Measurements from ENCODE around the gene PAMR1. TPM values are rescaled to one million over a fixed set of nuclear protein-coding genes. Genes with fewer than 3 reads are reported as not detected.

The PAMR1 gene
- total and polyA plus RNA-seq, 9 of the 15 experiments (the other 6 are each of a cell fraction or from before 2014, with no cell fraction given), result not detected

- H3K27ac ChIP-seq (ENCODE audit: extremely low read depth, low read depth, low read length), result no peak overlapping the region
Observed at GRCh38 chr11:35477901-35478300, 47.5 kb downstream of the PAMR1 start.

More at GRCh38 chr11:35477901-35478300, 47.5 kb downstream of the PAMR1 start:
- TF ChIP-seq CHD4 (IDR thresholded peaks at IDR 0.05; ENCODE audit: insufficient read depth, insufficient replicate concordance, low read depth, low read length, poor library complexity, severe bottlenecking) (no peak), ZNF785 (CRISPR knock-in tag; IDR thresholded peaks at IDR 0.05) (no peak), ELK3 (CRISPR knock-in tag; IDR thresholded peaks at IDR 0.05) (no peak), ZNF766 (CRISPR knock-in tag; conservative IDR thresholded peaks at IDR 0.05) (no peak), ZNF174 (CRISPR knock-in tag; IDR thresholded peaks at IDR 0.05) (no peak), ZNF644 (tag; IDR thresholded peaks at IDR 0.05; ENCODE audit: low read depth) (no peak), ZZZ3 (IDR thresholded peaks at IDR 0.05) (no peak), FUS (optimal IDR thresholded peaks at IDR 0.05; ENCODE audit: low read depth, low read length) (no peak), ESRRA (IDR thresholded peaks at IDR 0.05; ENCODE audit: borderline replicate concordance, low read depth) (no peak), ZNF717 (CRISPR knock-in tag; IDR thresholded peaks at IDR 0.05) (no peak), ZNF699 (CRISPR knock-in tag; IDR thresholded peaks at IDR 0.05; ENCODE audit: insufficient replicate concordance) (no peak), ZNF408 (CRISPR knock-in tag; IDR thresholded peaks at IDR 0.05; ENCODE audit: low read depth) (no peak)
- TF ChIP-seq, protein P1, sequence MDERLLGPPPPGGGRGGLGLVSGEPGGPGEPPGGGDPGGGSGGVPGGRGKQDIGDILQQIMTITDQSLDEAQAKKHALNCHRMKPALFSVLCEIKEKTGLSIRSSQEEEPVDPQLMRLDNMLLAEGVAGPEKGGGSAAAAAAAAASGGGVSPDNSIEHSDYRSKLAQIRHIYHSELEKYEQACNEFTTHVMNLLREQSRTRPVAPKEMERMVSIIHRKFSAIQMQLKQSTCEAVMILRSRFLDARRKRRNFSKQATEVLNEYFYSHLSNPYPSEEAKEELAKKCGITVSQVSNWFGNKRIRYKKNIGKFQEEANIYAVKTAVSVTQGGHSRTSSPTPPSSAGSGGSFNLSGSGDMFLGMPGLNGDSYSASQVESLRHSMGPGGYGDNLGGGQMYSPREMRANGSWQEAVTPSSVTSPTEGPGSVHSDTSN (CRISPR knock-in tag; IDR thresholded peaks at IDR 0.05; ENCODE audit: low read depth), result no peak
- TF ChIP-seq, protein P1 (tag; conservative IDR thresholded peaks at IDR 0.05; ENCODE audit: low read depth), result no peak
- TF ChIP-seq, protein P2, sequence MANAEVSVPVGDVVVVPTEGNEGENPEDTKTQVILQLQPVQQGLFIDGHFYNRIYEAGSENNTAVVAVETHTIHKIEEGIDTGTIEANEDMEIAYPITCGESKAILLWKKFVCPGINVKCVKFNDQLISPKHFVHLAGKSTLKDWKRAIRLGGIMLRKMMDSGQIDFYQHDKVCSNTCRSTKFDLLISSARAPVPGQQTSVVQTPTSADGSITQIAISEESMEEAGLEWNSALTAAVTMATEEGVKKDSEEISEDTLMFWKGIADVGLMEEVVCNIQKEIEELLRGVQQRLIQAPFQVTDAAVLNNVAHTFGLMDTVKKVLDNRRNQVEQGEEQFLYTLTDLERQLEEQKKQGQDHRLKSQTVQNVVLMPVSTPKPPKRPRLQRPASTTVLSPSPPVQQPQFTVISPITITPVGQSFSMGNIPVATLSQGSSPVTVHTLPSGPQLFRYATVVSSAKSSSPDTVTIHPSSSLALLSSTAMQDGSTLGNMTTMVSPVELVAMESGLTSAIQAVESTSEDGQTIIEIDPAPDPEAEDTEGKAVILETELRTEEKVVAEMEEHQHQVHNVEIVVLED (CRISPR knock-in tag; IDR thresholded peaks at IDR 0.05), result no peak
- TF ChIP-seq, protein P3, sequence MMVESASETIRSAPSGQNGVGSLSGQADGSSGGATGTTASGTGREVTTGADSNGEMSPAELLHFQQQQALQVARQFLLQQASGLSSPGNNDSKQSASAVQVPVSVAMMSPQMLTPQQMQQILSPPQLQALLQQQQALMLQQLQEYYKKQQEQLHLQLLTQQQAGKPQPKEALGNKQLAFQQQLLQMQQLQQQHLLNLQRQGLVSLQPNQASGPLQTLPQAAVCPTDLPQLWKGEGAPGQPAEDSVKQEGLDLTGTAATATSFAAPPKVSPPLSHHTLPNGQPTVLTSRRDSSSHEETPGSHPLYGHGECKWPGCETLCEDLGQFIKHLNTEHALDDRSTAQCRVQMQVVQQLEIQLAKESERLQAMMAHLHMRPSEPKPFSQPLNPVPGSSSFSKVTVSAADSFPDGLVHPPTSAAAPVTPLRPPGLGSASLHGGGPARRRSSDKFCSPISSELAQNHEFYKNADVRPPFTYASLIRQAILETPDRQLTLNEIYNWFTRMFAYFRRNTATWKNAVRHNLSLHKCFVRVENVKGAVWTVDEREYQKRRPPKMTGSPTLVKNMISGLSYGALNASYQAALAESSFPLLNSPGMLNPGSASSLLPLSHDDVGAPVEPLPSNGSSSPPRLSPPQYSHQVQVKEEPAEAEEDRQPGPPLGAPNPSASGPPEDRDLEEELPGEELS (CRISPR knock-in tag; IDR thresholded peaks at IDR 0.05; ENCODE audit: borderline replicate concordance), result no peak
- no peak overlapping the region for H3K4me2 ChIP-seq (ENCODE audit: insufficient read depth, low read length)
- H3K9ac ChIP-seq (ENCODE audit: insufficient read depth in 1 of 2, low read depth in 2 of 2, low read length in 2 of 2), result no peak overlapping the region
- intact Hi-C loops (cut with micrococcal nuclease), result no loop called here
- BruUV-seq (replicated peaks), result no TSS peak
- WGBS (ENCODE audit: insufficient coverage, low coverage, missing lambda C conversion rate), result 0% methylated on average over 2 of the region's 4 CpGs
- no peaks in the 10 kb centered on the region for H3K9me3 ChIP-seq (replicated peaks; ENCODE audit: control insufficient read depth, insufficient read depth, low read depth, low read length)
- H3K79me2 ChIP-seq (ENCODE audit: control insufficient read depth, insufficient read depth, low read length), result no peaks in the 10 kb centered on the region
- H4K20me1 ChIP-seq (replicated peaks; ENCODE audit: control insufficient read depth, insufficient read depth, low read length), result no peaks in the 10 kb centered on the region; the same call in 1 of the 2 replicates
- no peaks in the 10 kb centered on the region for H3K4me1 ChIP-seq (replicated peaks in 1 of 2; ENCODE audit: control insufficient read depth in 2 of 2, insufficient read depth in 2 of 2, low read length in 2 of 2)
- H3K27me3 ChIP-seq (ENCODE audit: control insufficient read depth in 2 of 2, insufficient read depth in 2 of 2, low read length in 2 of 2), result peaks cover 2 to 10% of the 10 kb centered on the region in 2 experiments; a peak in 3 of 5 replicates
- no peak overlapping the region for H3K4me3 ChIP-seq
- H3K9me1 ChIP-seq (ENCODE audit: control insufficient read depth, insufficient read depth, low read length), result no peaks in the 10 kb centered on the region
- FAIRE-seq (no peak), DNase-seq (ENCODE audit: extremely low read depth in 1 of 4, low spot score in 3 of 4) (no peak), ATAC-seq (no peak)
- H3K36me3 ChIP-seq (ENCODE audit: control insufficient read depth, insufficient read depth, low read length), result no peaks in the 10 kb centered on the region
- ChIA-PET CTCF (ENCODE audit: low intra/inter-chr PET ratio) (no interaction called here), POLR2A (interaction anchor here (0.8 kb wide), 1 partner anchor 33 kb away, joined by 3 read pairs; no protein-coding TSS in a partner anchor)
- in situ Hi-C loops (cut with MboI), result loop anchor here (10.0 kb wide), 1 partner anchor 787 kb away; no protein-coding TSS in a partner anchor
- no peak overlapping the region for H2AFZ ChIP-seq (ENCODE audit: low read depth, low read length)

Data from K562 (cell line).